ENCODE results near the gene MGP.

- no peak for TF ChIP-seq ZNF114 (CRISPR knock-in tag; IDR thresholded peaks at IDR 0.05)
- TF ChIP-seq, protein P1, sequence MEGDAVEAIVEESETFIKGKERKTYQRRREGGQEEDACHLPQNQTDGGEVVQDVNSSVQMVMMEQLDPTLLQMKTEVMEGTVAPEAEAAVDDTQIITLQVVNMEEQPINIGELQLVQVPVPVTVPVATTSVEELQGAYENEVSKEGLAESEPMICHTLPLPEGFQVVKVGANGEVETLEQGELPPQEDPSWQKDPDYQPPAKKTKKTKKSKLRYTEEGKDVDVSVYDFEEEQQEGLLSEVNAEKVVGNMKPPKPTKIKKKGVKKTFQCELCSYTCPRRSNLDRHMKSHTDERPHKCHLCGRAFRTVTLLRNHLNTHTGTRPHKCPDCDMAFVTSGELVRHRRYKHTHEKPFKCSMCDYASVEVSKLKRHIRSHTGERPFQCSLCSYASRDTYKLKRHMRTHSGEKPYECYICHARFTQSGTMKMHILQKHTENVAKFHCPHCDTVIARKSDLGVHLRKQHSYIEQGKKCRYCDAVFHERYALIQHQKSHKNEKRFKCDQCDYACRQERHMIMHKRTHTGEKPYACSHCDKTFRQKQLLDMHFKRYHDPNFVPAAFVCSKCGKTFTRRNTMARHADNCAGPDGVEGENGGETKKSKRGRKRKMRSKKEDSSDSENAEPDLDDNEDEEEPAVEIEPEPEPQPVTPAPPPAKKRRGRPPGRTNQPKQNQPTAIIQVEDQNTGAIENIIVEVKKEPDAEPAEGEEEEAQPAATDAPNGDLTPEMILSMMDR (conservative IDR thresholded peaks at IDR 0.05; ENCODE audit: low read depth in 2 of 2) = no peak
- TF ChIP-seq POLR2AphosphoS5 (IDR thresholded peaks at IDR 0.05; ENCODE audit: low read depth) = no peak
- TF ChIP-seq EZH2 (IDR thresholded peaks at IDR 0.05; ENCODE audit: low read depth, unreplicated experiment) = no peak
- no peak for TF ChIP-seq STAT1 (IDR thresholded peaks at IDR 0.05; ENCODE audit: unreplicated experiment)
- no peak for TF ChIP-seq JUNB (IDR thresholded peaks at IDR 0.05; ENCODE audit: unreplicated experiment)
- TF ChIP-seq CREB1 (CRISPR knock-in tag; IDR thresholded peaks at IDR 0.05; ENCODE audit: low read depth) = no peak
- no peak for TF ChIP-seq REST (IDR thresholded peaks at IDR 0.05; ENCODE audit: unreplicated experiment)
- TF ChIP-seq EZH2phosphoT487 (IDR thresholded peaks at IDR 0.05; ENCODE audit: unreplicated experiment) = no peak
- TF ChIP-seq ETS1 (IDR thresholded peaks at IDR 0.05) = no peak
- no peak for TF ChIP-seq NANOG (IDR thresholded peaks at IDR 0.05; ENCODE audit: borderline replicate concordance)
- TF ChIP-seq, protein P2, sequence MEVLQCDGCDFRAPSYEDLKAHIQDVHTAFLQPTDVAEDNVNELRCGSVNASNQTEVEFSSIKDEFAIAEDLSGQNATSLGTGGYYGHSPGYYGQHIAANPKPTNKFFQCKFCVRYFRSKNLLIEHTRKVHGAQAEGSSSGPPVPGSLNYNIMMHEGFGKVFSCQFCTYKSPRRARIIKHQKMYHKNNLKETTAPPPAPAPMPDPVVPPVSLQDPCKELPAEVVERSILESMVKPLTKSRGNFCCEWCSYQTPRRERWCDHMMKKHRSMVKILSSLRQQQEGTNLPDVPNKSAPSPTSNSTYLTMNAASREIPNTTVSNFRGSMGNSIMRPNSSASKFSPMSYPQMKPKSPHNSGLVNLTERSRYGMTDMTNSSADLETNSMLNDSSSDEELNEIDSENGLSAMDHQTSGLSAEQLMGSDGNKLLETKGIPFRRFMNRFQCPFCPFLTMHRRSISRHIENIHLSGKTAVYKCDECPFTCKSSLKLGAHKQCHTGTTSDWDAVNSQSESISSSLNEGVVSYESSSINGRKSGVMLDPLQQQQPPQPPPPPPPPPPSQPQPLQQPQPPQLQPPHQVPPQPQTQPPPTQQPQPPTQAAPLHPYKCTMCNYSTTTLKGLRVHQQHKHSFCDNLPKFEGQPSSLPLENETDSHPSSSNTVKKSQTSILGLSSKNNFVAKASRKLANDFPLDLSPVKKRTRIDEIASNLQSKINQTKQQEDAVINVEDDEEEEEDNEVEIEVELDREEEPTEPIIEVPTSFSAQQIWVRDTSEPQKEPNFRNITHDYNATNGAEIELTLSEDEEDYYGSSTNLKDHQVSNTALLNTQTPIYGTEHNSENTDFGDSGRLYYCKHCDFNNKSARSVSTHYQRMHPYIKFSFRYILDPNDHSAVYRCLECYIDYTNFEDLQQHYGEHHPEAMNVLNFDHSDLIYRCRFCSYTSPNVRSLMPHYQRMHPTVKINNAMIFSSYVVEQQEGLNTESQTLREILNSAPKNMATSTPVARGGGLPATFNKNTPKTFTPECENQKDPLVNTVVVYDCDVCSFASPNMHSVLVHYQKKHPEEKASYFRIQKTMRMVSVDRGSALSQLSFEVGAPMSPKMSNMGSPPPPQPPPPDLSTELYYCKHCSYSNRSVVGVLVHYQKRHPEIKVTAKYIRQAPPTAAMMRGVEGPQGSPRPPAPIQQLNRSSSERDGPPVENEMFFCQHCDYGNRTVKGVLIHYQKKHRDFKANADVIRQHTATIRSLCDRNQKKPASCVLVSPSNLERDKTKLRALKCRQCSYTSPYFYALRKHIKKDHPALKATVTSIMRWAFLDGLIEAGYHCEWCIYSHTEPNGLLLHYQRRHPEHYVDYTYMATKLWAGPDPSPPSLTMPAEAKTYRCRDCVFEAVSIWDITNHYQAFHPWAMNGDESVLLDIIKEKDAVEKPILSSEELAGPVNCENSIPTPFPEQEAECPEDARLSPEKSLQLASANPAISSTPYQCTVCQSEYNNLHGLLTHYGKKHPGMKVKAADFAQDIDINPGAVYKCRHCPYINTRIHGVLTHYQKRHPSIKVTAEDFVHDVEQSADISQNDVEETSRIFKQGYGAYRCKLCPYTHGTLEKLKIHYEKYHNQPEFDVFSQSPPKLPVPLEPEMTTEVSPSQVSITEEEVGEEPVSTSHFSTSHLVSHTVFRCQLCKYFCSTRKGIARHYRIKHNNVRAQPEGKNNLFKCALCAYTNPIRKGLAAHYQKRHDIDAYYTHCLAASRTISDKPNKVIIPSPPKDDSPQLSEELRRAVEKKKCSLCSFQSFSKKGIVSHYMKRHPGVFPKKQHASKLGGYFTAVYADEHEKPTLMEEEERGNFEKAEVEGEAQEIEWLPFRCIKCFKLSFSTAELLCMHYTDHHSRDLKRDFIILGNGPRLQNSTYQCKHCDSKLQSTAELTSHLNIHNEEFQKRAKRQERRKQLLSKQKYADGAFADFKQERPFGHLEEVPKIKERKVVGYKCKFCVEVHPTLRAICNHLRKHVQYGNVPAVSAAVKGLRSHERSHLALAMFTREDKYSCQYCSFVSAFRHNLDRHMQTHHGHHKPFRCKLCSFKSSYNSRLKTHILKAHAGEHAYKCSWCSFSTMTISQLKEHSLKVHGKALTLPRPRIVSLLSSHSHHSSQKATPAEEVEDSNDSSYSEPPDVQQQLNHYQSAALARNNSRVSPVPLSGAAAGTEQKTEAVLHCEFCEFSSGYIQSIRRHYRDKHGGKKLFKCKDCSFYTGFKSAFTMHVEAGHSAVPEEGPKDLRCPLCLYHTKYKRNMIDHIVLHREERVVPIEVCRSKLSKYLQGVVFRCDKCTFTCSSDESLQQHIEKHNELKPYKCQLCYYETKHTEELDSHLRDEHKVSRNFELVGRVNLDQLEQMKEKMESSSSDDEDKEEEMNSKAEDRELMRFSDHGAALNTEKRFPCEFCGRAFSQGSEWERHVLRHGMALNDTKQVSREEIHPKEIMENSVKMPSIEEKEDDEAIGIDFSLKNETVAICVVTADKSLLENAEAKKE (CRISPR knock-in tag; IDR thresholded peaks at IDR 0.05) = no peak
Observed at GRCh38 chr12:14880890-14881453, 4.7 kb downstream of the MGP start.

All from GM23338 (cell line).